ENCODE data around the gene BMP10. TPM values are rescaled to one million over a fixed set of nuclear protein-coding genes. Genes with fewer than 3 reads are reported as not detected.

Gene BMP10
- total RNA-seq, 1 experiment from 2014 or later, result not detected

DNA sequence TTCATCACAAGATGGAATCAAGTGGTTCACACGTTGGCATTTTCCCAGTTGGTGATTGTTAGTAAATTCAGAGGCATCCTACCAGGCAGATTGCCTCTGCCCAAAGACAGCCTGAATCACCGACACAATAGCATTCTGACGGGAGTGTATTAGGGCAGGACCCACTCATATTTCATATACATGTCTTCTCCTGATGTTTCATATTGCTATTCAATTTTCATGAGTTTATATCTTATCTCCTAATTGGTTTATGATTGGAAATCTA is 14.5 kb upstream of the BMP10 start:
- H3K4me3 ChIP-seq (ENCODE audit: low read length), result no peak overlapping the region
- no peaks in the 10 kb centered on the region for H3K9me3 ChIP-seq (ENCODE audit: low read length)
- no peaks in the 10 kb centered on the region for H4K20me1 ChIP-seq (ENCODE audit: insufficient read depth, low read depth, low read length)
- no peak for DNase-seq
- peaks cover 7% of the 10 kb centered on the region; the same call in 1 of the 2 replicates for H3K4me1 ChIP-seq (ENCODE audit: low read length)
- no peaks in the 10 kb centered on the region for H3K36me3 ChIP-seq (ENCODE audit: insufficient read depth, low read length)
- no peaks in the 10 kb centered on the region for H3K79me2 ChIP-seq (ENCODE audit: low read length)
- no peak overlapping the region for H3K27ac ChIP-seq (ENCODE audit: low read length)
- H2AFZ ChIP-seq (ENCODE audit: low read length), result no peak overlapping the region
- H3K4me2 ChIP-seq (ENCODE audit: low read depth, low read length, poor library complexity, severe bottlenecking), result no peak overlapping the region
- no peaks in the 10 kb centered on the region for H3K27me3 ChIP-seq (ENCODE audit: low read length)
- H3K9ac ChIP-seq (ENCODE audit: low read length), result no peak overlapping the region
- H3K9me2 ChIP-seq (replicated peaks; ENCODE audit: insufficient read depth, low read length), result no peaks in the 10 kb centered on the region

DNA sequence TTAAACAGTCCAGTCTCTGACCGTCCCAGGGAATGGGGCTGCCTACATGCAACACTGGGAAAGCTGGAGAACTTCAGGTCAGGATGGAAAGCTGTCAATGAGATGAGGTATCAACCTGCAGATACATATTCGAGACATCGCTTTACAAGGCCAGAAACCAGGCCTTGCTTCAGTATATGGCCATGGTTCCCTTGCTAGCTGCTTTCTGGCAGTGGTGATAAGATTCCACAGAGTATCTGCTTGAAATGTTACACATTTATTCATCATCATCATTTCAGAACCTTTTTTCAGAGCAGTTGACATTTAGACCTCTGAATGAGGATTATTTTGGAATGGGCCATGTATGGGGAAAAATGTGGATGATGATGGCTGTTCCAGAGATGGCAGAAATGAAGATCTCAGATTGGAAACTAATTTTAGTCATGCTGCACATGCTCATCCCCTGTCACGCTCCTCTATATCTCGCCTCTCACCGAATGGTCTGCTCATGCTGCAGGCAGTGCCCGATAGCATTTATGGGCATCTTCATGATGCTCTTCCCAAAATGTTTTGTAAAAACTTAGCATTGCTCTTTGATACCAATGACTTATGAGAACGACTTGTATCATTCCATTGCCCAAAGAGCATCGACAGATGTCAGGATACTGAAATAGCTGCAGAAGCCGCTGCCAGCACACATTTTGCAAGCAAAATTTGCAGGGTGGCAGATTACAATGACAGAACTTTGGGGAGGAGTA is 14.0 kb upstream of the BMP10 start:
- Histone ChIP-seq H3K79me2 (ENCODE audit: low read length) (no peaks in the 10 kb centered on the region), H3K4me1 (ENCODE audit: low read length) (peaks cover 7% of the 10 kb centered on the region; the same call in 1 of the 2 replicates), H4K20me1 (ENCODE audit: insufficient read depth, low read depth, low read length) (no peaks in the 10 kb centered on the region), H2AFZ (ENCODE audit: low read length) (no peak overlapping the region), H3K9ac (ENCODE audit: low read length) (no peak overlapping the region), H3K4me2 (ENCODE audit: low read depth, low read length, poor library complexity, severe bottlenecking) (no peak overlapping the region), H3K36me3 (ENCODE audit: insufficient read depth, low read length) (no peaks in the 10 kb centered on the region), H3K9me3 (ENCODE audit: low read length) (no peaks in the 10 kb centered on the region), H3K27ac (ENCODE audit: low read length) (no peak overlapping the region), H3K9me2 (replicated peaks; ENCODE audit: insufficient read depth, low read length) (no peaks in the 10 kb centered on the region), H3K4me3 (ENCODE audit: low read length) (no peak overlapping the region), H3K27me3 (ENCODE audit: low read length) (no peaks in the 10 kb centered on the region)
- no peak for DNase-seq

DNA sequence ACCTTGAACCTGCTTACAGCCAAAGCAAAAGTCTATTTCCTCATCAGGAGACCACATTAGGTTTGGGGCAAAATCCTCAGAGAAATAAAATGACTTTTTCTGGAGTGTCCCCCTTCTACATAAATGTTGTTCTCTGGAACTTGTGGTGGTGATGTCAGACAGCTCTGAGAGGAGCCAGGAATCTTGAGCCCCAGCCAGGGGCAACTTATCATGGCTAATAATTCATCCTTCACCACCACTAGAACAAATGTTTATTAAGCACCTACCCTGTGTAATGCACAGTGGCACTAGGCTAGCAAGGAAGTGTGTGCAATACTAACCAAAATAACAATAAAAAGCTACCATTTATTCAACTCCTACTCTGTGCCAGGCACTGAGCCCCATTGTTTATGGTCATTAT is 9.0 kb upstream of the BMP10 start:
- Histone ChIP-seq H3K9me2 (replicated peaks; ENCODE audit: insufficient read depth, low read length) (no peaks in the 10 kb centered on the region), H3K36me3 (ENCODE audit: insufficient read depth, low read length) (no peaks in the 10 kb centered on the region), H3K4me3 (ENCODE audit: low read length) (no peak overlapping the region), H2AFZ (ENCODE audit: low read length) (no peak overlapping the region), H3K79me2 (ENCODE audit: low read length) (no peaks in the 10 kb centered on the region), H3K9me3 (ENCODE audit: low read length) (no peaks in the 10 kb centered on the region), H3K4me2 (ENCODE audit: low read depth, low read length, poor library complexity, severe bottlenecking) (no peak overlapping the region), H3K4me1 (ENCODE audit: low read length) (peaks cover 5% of the 10 kb centered on the region; the same call in 1 of the 2 replicates), H4K20me1 (ENCODE audit: insufficient read depth, low read depth, low read length) (no peaks in the 10 kb centered on the region), H3K27ac (ENCODE audit: low read length) (no peak overlapping the region), H3K9ac (ENCODE audit: low read length) (no peak overlapping the region), H3K27me3 (ENCODE audit: low read length) (peaks cover 3% of the 10 kb centered on the region; the same call in 1 of the 2 replicates)
- no peak for DNase-seq

DNA sequence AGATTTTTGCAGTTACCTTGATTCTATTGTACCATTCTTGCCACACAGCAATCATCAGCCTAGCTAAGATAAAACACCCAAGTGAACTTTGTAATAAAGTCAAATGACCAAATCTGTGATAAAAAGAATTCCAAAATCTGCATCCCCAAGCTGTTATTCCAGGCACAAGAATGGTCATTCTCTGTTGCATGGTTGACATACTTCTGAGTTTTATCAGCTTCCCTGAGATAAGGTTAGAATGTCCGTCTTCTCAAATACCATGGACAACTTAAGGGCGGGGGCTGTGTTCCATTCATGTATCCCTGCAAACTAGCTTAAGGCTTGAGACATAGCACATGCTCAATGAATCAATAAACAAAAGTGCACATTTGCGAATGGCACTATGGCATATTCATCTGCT is 8.1 kb upstream of the BMP10 start:
- Histone ChIP-seq H2AFZ (ENCODE audit: low read length) (no peak overlapping the region), H4K20me1 (ENCODE audit: insufficient read depth, low read depth, low read length) (no peaks in the 10 kb centered on the region), H3K36me3 (ENCODE audit: insufficient read depth, low read length) (no peaks in the 10 kb centered on the region), H3K4me1 (ENCODE audit: low read length) (peaks cover 5% of the 10 kb centered on the region; the same call in 1 of the 2 replicates), H3K9ac (ENCODE audit: low read length) (no peak overlapping the region), H3K79me2 (ENCODE audit: low read length) (no peaks in the 10 kb centered on the region), H3K27ac (ENCODE audit: low read length) (no peak overlapping the region), H3K4me3 (ENCODE audit: low read length) (no peak overlapping the region), H3K9me2 (replicated peaks; ENCODE audit: insufficient read depth, low read length) (no peaks in the 10 kb centered on the region), H3K9me3 (ENCODE audit: low read length) (no peaks in the 10 kb centered on the region), H3K27me3 (ENCODE audit: low read length) (peaks cover 3% of the 10 kb centered on the region; the same call in 1 of the 2 replicates), H3K4me2 (ENCODE audit: low read depth, low read length, poor library complexity, severe bottlenecking) (no peak overlapping the region)
- no peak for DNase-seq

DNA sequence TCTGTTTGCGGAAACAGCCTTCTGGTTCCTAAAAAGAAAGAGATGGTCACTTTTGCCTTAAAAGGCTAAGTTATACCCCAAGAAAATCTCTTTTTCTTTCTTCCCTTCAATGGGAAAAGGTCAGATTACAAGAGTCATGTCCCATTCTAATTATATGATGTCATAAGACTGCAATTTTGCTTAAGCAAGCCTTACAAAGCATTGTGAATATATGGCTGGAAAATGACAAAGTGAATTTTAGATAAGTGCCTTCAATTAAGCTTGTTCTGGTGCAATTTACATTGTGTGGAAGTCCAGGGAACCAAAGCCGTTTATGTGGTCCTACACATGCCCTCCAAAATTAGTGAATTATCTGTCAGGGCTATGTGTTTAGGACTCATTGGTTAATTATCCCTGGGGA is 7.6 kb upstream of the BMP10 start:
- Histone ChIP-seq H3K9ac (ENCODE audit: low read length) (no peak overlapping the region), H3K27ac (ENCODE audit: low read length) (no peak overlapping the region), H3K79me2 (ENCODE audit: low read length) (no peaks in the 10 kb centered on the region), H3K27me3 (ENCODE audit: low read length) (peaks cover 3% of the 10 kb centered on the region; the same call in 1 of the 2 replicates), H2AFZ (ENCODE audit: low read length) (no peak overlapping the region), H3K9me3 (ENCODE audit: low read length) (no peaks in the 10 kb centered on the region), H3K9me2 (replicated peaks; ENCODE audit: insufficient read depth, low read length) (no peaks in the 10 kb centered on the region), H3K36me3 (ENCODE audit: insufficient read depth, low read length) (no peaks in the 10 kb centered on the region), H4K20me1 (ENCODE audit: insufficient read depth, low read depth, low read length) (no peaks in the 10 kb centered on the region), H3K4me1 (ENCODE audit: low read length) (peaks cover 5% of the 10 kb centered on the region; the same call in 1 of the 2 replicates), H3K4me3 (ENCODE audit: low read length) (no peak overlapping the region), H3K4me2 (ENCODE audit: low read depth, low read length, poor library complexity, severe bottlenecking) (no peak overlapping the region)
- DNase-seq, result no peak

DNA sequence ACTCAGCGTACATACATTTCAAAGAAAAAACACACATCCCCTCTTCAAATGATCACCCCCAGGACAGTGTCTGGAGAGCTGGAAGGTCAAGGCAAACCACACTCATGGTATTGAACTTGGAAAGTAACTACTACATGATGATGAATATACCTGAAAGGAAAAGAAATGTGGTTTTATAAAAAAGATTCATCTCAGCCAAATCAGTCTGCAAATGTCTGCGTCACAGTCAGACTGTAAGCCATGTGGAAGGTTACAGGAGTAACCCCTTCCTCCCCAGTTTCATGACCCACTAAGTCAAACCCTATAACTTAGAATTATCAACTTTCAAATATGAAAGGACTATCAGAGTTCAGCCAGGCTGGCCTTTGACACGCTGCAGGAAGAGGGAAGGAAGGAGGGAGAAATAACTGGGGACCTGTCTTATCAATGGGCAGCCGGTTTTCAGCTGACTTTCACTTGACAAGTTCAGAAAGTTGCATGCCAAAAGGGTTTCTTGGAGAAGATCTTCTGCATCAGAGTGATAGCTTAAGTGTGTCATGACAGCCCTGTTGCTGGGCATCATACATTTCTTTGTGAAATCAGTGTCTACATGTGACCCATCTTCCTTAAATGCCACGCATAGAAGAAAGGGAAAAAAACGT is 7.0 kb upstream of the BMP10 start:
- H3K4me1 ChIP-seq (ENCODE audit: low read length), result peaks cover 5% of the 10 kb centered on the region; the same call in 1 of the 2 replicates
- no peak for DNase-seq
- H3K27ac ChIP-seq (ENCODE audit: low read length), result no peak overlapping the region
- no peak overlapping the region for H3K4me3 ChIP-seq (ENCODE audit: low read length)
- H3K27me3 ChIP-seq (ENCODE audit: low read length), result peaks cover 3% of the 10 kb centered on the region; the same call in 1 of the 2 replicates
- H4K20me1 ChIP-seq (ENCODE audit: insufficient read depth, low read depth, low read length), result no peaks in the 10 kb centered on the region
- H3K9ac ChIP-seq (ENCODE audit: low read length), result no peak overlapping the region
- H3K9me3 ChIP-seq (ENCODE audit: low read length), result no peaks in the 10 kb centered on the region
- no peaks in the 10 kb centered on the region for H3K36me3 ChIP-seq (ENCODE audit: insufficient read depth, low read length)
- no peak overlapping the region for H3K4me2 ChIP-seq (ENCODE audit: low read depth, low read length, poor library complexity, severe bottlenecking)
- no peaks in the 10 kb centered on the region for H3K79me2 ChIP-seq (ENCODE audit: low read length)
- H3K9me2 ChIP-seq (replicated peaks; ENCODE audit: insufficient read depth, low read length), result no peaks in the 10 kb centered on the region
- H2AFZ ChIP-seq (ENCODE audit: low read length), result peak overlapping the region; percentile 3; the same call in 1 of the 2 replicates

DNA sequence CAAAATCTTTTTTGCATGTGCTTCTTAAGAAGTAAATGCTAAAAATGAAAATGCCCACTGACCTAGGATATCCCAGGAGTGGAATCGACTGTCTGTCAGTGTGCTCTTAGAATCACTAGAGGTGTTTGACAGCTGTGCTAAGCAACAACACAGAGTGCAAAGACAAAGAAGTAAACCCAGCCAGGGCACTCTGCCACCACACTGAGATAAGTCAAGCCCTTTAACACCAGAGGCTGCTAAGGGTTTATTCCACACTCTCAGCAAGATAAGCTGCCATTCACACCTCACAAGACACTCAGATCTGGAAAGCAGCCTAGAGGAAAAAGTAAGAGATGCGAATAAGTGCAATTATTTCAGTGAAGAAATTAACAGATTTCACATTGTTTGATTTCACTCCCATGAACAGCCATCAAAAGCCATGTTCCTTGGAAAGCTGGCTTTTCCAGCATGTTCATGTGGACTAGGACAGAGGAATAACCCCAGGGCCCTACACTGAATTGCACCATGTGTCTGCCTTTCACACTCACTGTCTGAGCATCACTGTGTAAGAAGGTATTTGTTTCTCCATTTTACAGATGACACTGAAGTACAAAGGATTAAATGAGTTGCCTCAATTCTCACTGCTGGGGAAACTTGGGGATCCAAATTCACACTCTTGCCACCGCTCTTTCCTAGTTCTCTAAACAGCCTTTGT is 6.0 kb upstream of the BMP10 start:
- Histone ChIP-seq H3K9ac (ENCODE audit: low read length) (no peak overlapping the region), H3K79me2 (ENCODE audit: low read length) (no peaks in the 10 kb centered on the region), H3K36me3 (ENCODE audit: insufficient read depth, low read length) (no peaks in the 10 kb centered on the region), H2AFZ (ENCODE audit: low read length) (no peak overlapping the region), H4K20me1 (ENCODE audit: insufficient read depth, low read depth, low read length) (no peaks in the 10 kb centered on the region), H3K4me2 (ENCODE audit: low read depth, low read length, poor library complexity, severe bottlenecking) (no peak overlapping the region), H3K27me3 (ENCODE audit: low read length) (peaks cover 3% of the 10 kb centered on the region; the same call in 1 of the 2 replicates), H3K4me1 (ENCODE audit: low read length) (peaks cover 5% of the 10 kb centered on the region; the same call in 1 of the 2 replicates), H3K4me3 (ENCODE audit: low read length) (no peak overlapping the region), H3K27ac (ENCODE audit: low read length) (no peak overlapping the region), H3K9me3 (ENCODE audit: low read length) (no peaks in the 10 kb centered on the region), H3K9me2 (replicated peaks; ENCODE audit: insufficient read depth, low read length) (no peaks in the 10 kb centered on the region)
- no peak for DNase-seq

DNA sequence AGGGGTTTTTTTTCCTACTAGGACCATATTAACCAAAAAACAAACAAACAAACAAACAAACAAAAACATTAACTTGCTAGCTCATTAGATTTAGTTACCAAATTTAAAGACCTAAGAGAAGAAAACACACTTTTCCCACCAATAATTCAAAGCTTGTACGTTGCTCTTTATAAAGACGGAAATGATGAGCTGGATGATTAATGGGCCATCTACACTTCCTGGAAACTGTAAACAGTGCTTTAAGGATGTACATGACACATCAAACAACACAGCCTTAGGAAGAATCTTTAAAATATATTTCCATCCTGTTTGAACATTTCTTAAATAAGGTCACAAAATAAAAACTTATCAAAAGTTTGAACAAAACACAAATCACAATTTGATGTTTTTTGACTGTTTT is 982 bp downstream of the BMP10 start:
- H3K9me2 ChIP-seq (replicated peaks; ENCODE audit: insufficient read depth, low read length), result no peaks in the 10 kb centered on the region
- H2AFZ ChIP-seq (ENCODE audit: low read length), result no peak overlapping the region
- H3K4me1 ChIP-seq (ENCODE audit: low read length), result no peaks in the 10 kb centered on the region
- no peak for DNase-seq
- H3K4me3 ChIP-seq (ENCODE audit: low read length), result no peak overlapping the region
- no peaks in the 10 kb centered on the region for H3K36me3 ChIP-seq (ENCODE audit: insufficient read depth, low read length)
- no peak overlapping the region for H3K9ac ChIP-seq (ENCODE audit: low read length)
- H3K4me2 ChIP-seq (ENCODE audit: low read depth, low read length, poor library complexity, severe bottlenecking), result no peak overlapping the region
- H3K27ac ChIP-seq (ENCODE audit: low read length), result no peak overlapping the region
- no peaks in the 10 kb centered on the region for H3K27me3 ChIP-seq (ENCODE audit: low read length)
- H3K9me3 ChIP-seq (ENCODE audit: low read length), result no peaks in the 10 kb centered on the region
- H4K20me1 ChIP-seq (ENCODE audit: insufficient read depth, low read depth, low read length), result no peaks in the 10 kb centered on the region
- no peaks in the 10 kb centered on the region for H3K79me2 ChIP-seq (ENCODE audit: low read length)
